Thyroid gland (tissue), 4 donors: ENCODE data around the gene CSNK2A3. TPM values are rescaled to one million over a fixed set of nuclear protein-coding genes. Genes with fewer than 3 reads are reported as not detected.

Experiments used
- DNase-seq, 2 donors: peaks; one replicate each; pipeline ENCODE4 v3.0.0-alpha.2; 2019
- H3K27ac ChIP-seq, 3 donors: fragments of 200-600 bp; sonication (generic); 1 replicate in 2 of 3; 2 replicates in 1 of 3; pipeline ENCODE4 v1.5.1; 2016 to 2019; ENCODE audit warnings: mild to moderate bottlenecking in 1 of 3, moderate library complexity in 1 of 3
- H3K27me3 ChIP-seq: fragments of 200-600 bp; sonication (generic); one replicate; pipeline ENCODE4 v1.5.1; 2019
- H3K36me3 ChIP-seq, 2 donors: fragments of 200-600 bp; sonication (generic); one replicate each; pipeline ENCODE4 v1.5.1; 2016 to 2019
- H3K4me1 ChIP-seq, 2 donors: fragments of 200-600 bp; sonication (generic); one replicate each; pipeline ENCODE4 v1.5.1; 2017 to 2019
- H3K4me3 ChIP-seq, 3 donors: fragments of 200-600 bp; sonication (generic); replicated peaks in 1 of 3; 1 replicate in 2 of 3; 2 replicates in 1 of 3; pipeline ENCODE4 v1.5.1; 2016; ENCODE audit warnings: mild to moderate bottlenecking in 1 of 3
- H3K9me3 ChIP-seq: fragments of 200-600 bp; sonication (generic); one replicate; pipeline ENCODE4 v1.5.1; 2017
- POLR2A ChIP-seq, 2 donors: fragments of 450-650 bp; IDR thresholded peaks; one replicate each; pipeline ENCODE4 v1.6.1; 2017; ENCODE audit warnings: antibody characterized with exemption in 2 of 2, mild to moderate bottlenecking in 2 of 2, moderate library complexity in 1 of 2
- WGBS, 2 donors: methylation state at CpG; one replicate each; pipeline ENCODE4 v1.1.5; 2017; 5-methylcytosine and 5-hydroxymethylcytosine counted together
- intact Hi-C: fragments of 100-400 bp; cut with DNase I; formaldehyde crosslinking; loops from one replicate; pipeline ENCODE4 v1.15.1; 2023
- total RNA-seq, 4 donors: library from RNA; depleted of rRNA; stranded (reverse); fragments of >200 nt; gene quantifications; one replicate each; pipeline ENCODE4 v1.2.3, GENCODE V29; 2016
- TF ChIP-seq, protein P1 (sequence below), 6 experiments: fragments of 200-600 bp in 3 of 6; fragments of 450-650 bp in 3 of 6; sonication (generic) in 3 of 6; IDR thresholded peaks; one replicate each; pipeline ENCODE4 v1.5.1; 2016 to 2019; ENCODE audit warnings: antibody characterized with exemption in 6 of 6, mild to moderate bottlenecking in 2 of 6, inconsistent platforms in 1 of 6, moderate library complexity in 1 of 6

Gene CSNK2A3
- total RNA-seq, 4 donors from 2014 or later = 2.8 to 9.5 (median 3.8) TPM

DNA sequence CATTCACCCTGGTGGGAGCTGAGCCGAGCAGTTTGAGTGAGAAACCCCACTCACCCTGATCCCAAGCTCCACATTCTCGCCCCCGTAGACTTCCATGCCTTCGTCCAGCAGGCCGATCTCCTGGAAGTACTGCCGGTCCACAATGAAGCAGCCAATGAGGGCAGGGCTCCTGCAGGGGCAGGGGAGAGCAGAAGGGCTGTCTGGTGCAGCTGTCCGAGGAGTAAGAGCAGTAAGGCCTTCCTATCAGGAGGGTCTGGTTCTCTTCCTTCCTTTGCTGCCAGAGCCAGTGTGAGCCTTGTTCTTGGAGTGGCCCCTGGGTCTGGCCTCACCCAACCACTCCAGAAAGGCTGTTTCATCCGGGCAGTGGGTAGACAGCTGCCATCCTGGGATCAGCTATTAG is 19.4 kb upstream of the CSNK2A3 start:
- H3K4me3 ChIP-seq = no peak overlapping the region
- DNase-seq = no peak
- H3K36me3 ChIP-seq = peaks cover 14 to 17% of the 10 kb centered on the region in 2 donors
- WGBS, 2 donors = 94 to 96% methylated on average over 8 of the region's 8 CpGs
- H3K9me3 ChIP-seq = no peaks in the 10 kb centered on the region
- no peaks in the 10 kb centered on the region for H3K4me1 ChIP-seq
- H3K27ac ChIP-seq = no peak overlapping the region
- TF ChIP-seq, protein P1, sequence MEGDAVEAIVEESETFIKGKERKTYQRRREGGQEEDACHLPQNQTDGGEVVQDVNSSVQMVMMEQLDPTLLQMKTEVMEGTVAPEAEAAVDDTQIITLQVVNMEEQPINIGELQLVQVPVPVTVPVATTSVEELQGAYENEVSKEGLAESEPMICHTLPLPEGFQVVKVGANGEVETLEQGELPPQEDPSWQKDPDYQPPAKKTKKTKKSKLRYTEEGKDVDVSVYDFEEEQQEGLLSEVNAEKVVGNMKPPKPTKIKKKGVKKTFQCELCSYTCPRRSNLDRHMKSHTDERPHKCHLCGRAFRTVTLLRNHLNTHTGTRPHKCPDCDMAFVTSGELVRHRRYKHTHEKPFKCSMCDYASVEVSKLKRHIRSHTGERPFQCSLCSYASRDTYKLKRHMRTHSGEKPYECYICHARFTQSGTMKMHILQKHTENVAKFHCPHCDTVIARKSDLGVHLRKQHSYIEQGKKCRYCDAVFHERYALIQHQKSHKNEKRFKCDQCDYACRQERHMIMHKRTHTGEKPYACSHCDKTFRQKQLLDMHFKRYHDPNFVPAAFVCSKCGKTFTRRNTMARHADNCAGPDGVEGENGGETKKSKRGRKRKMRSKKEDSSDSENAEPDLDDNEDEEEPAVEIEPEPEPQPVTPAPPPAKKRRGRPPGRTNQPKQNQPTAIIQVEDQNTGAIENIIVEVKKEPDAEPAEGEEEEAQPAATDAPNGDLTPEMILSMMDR (IDR thresholded peaks at IDR 0.05) = no peak
- TF ChIP-seq POLR2A (IDR thresholded peaks at IDR 0.05) = no peak
- H3K27me3 ChIP-seq = no peaks in the 10 kb centered on the region
- intact Hi-C loops = no loop called here

DNA sequence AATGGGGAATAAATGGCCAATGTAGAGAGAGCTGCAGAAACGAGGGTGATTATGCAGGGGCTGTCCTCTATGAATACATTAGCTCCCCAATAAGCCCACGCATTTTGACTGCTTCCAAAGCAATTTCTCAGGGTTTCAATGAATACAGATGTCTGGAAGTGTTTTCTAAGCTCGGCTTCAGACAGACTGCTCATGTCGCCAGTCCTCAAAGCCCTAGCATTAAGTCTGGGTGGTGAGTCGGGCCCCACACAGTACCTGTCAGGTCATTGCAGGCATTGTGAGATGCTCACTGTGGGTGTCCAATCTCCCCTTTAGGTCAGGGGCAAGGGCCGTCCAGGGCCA is 17.9 kb upstream of the CSNK2A3 start:
- Histone ChIP-seq H3K4me1 (no peaks in the 10 kb centered on the region), H3K9me3 (no peaks in the 10 kb centered on the region), H3K27me3 (no peaks in the 10 kb centered on the region), H3K27ac (no peak overlapping the region), H3K36me3 (peaks cover 5 to 17% of the 10 kb centered on the region in 2 donors), H3K4me3 (no peak overlapping the region)
- WGBS, 2 donors = 80 to 88% methylated on average over 6 of the region's 6 CpGs
- intact Hi-C loops = no loop called here
- TF ChIP-seq, protein P1 (IDR thresholded peaks at IDR 0.05) = no peak
- TF ChIP-seq POLR2A (IDR thresholded peaks at IDR 0.05) = no peak
- no peak for DNase-seq

DNA sequence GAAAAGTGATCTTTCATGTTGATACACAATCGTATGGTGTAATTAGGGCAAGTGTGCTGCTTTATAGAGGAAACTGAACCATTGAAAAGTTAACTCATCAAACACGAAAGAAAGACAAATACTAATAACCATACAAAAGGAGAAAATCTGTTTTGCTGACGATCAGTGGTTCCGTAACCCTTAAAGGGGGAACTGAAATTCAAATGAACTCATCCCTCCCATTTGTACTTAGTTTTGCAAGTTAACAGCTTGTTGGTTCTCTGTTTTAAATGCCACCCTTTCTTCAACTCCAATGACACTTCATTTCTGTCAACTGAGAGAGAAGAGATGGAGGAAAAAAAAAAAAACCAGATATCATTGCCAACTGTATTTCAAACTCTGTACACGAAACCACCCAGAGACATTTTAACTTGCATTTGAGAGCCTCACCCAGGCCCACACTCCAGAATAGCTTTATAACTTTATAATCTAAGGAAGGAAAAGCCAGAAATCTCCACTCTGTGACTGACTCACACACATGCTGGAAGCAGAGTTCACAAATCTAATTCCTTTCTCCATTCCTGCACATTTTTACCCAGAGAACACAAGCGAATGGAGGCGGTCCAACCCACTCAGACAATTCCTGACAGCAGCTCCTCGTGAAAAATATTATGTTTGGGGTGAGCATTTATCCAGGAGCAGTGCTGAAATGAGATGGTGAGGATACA is 17.4 kb upstream of the CSNK2A3 start:
- intact Hi-C loops = no loop called here
- H3K27ac ChIP-seq = no peak overlapping the region
- H3K27me3 ChIP-seq = no peaks in the 10 kb centered on the region
- 77 to 87% methylated on average over 8 of the region's 8 CpGs for WGBS, 2 donors
- no peaks in the 10 kb centered on the region for H3K9me3 ChIP-seq
- TF ChIP-seq, protein P1 (IDR thresholded peaks at IDR 0.05) = no peak
- no peak for TF ChIP-seq POLR2A (IDR thresholded peaks at IDR 0.05)
- DNase-seq = no peak
- H3K36me3 ChIP-seq = peaks cover 3 to 17% of the 10 kb centered on the region in 2 donors
- no peaks in the 10 kb centered on the region for H3K4me1 ChIP-seq
- H3K4me3 ChIP-seq = no peak overlapping the region

DNA sequence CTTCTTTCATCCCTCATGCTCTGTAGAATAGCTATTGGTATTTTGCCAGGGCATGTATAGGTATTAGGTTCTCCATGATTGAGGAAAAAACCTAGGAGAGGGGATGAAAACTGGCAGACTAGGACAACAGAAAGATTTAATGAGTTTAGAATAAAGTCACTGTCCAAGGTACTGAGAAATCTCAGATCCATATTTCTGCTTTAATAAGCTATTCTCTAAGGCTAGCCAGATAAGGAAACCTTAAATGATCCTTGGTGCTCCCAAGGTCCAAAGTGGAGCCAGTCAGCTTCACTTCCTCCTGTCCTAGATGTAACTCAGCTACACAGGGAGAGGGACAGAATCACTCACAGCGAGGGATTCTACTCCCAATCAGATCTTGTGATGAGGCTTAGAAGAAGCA is 13.7 kb upstream of the CSNK2A3 start:
- no peaks in the 10 kb centered on the region for H3K27me3 ChIP-seq
- 88 to 100% methylated on average over 1 of the region's 1 CpG for WGBS, 2 donors
- peaks cover 0 to 13% of the 10 kb centered on the region in 2 donors for H3K36me3 ChIP-seq
- H3K27ac ChIP-seq = no peak overlapping the region
- TF ChIP-seq, protein P1 (IDR thresholded peaks at IDR 0.05) = no peak
- TF ChIP-seq POLR2A (IDR thresholded peaks at IDR 0.05) = no peak
- H3K4me1 ChIP-seq = no peaks in the 10 kb centered on the region
- no peak for DNase-seq
- intact Hi-C loops = no loop called here
- no peak overlapping the region for H3K4me3 ChIP-seq
- H3K9me3 ChIP-seq = no peaks in the 10 kb centered on the region

DNA sequence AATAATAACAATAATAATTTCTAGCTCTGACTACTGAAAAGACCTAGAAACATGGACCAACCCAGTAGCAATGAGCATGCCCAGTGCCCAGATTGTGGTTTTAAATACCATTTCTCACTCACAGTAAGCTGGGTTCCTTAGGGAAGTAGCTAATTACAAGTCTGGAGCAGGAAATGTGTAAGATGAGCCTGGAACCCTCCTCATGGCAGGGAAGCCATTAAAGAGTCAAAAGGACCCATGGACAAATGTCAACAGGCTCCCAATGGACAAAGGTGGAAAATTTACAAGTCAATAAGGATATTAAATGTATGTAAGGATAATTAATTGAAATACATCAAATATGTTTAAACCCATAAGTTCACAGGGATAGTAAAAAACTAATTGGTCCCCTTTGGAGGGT is 10.6 kb upstream of the CSNK2A3 start:
- no peaks in the 10 kb centered on the region for H3K27me3 ChIP-seq
- DNase-seq = no peak
- no peak for TF ChIP-seq POLR2A (IDR thresholded peaks at IDR 0.05)
- TF ChIP-seq, protein P1 (IDR thresholded peaks at IDR 0.05) = no peak
- no peak overlapping the region for H3K27ac ChIP-seq
- no peaks in the 10 kb centered on the region for H3K9me3 ChIP-seq
- peaks cover 0 to 5% of the 10 kb centered on the region in 2 donors for H3K36me3 ChIP-seq
- H3K4me3 ChIP-seq = no peak overlapping the region
- H3K4me1 ChIP-seq = peaks cover 0 to 10% of the 10 kb centered on the region in 2 donors
- intact Hi-C loops = no loop called here
